ENCODE measurements around the gene CCDC12. TPM values are rescaled to one million over a fixed set of nuclear protein-coding genes. Genes with fewer than 3 reads are reported as not detected.

CCDC12 gene
- total and polyA plus RNA-seq, 9 of the 15 experiments (the other 6 are each of a cell fraction or from before 2014, with no cell fraction given) = 8.9 to 201 (median 86.9) TPM

DNA sequence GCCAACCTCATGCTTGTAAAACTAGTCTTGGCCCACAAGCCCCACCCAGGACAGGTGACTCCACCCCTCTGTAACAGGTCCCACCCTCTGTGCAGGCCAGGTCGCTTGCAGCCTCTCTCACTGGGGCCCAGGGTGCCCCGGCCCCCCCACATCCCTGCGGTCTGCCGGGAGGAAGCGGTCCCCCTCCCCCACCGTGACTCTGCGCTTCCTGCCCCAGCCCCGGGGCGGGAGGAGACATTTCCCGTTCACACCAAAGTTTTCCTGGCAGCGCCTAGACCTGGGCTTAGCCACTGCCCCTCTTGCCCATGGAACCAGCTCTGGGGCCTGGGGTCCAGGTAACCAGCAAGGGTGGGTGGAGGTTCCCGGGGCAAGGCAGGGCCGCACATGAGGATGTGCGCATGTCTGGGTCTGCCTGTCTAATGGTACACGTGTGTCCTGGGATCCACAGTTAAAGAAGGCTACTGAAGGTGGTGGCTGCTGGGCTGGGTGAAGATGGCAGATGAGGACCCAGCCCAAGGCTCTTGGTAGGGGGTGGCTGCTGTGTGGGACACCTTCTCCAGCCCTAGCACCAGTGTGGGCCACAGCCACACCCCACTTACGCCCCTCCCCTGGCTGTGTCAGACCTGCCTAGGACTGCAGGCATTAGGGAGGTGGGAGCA is 11.3 kb upstream of the CCDC12 start (continued):
- TF ChIP-seq, protein P1, sequence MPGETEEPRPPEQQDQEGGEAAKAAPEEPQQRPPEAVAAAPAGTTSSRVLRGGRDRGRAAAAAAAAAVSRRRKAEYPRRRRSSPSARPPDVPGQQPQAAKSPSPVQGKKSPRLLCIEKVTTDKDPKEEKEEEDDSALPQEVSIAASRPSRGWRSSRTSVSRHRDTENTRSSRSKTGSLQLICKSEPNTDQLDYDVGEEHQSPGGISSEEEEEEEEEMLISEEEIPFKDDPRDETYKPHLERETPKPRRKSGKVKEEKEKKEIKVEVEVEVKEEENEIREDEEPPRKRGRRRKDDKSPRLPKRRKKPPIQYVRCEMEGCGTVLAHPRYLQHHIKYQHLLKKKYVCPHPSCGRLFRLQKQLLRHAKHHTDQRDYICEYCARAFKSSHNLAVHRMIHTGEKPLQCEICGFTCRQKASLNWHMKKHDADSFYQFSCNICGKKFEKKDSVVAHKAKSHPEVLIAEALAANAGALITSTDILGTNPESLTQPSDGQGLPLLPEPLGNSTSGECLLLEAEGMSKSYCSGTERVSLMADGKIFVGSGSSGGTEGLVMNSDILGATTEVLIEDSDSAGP (CRISPR knock-in tag; IDR thresholded peaks at IDR 0.05) = peak; percentile 75
- TF ChIP-seq ZNF253 (CRISPR knock-in tag; conservative IDR thresholded peaks at IDR 0.05) = no peak
- TF ChIP-seq, protein P2, sequence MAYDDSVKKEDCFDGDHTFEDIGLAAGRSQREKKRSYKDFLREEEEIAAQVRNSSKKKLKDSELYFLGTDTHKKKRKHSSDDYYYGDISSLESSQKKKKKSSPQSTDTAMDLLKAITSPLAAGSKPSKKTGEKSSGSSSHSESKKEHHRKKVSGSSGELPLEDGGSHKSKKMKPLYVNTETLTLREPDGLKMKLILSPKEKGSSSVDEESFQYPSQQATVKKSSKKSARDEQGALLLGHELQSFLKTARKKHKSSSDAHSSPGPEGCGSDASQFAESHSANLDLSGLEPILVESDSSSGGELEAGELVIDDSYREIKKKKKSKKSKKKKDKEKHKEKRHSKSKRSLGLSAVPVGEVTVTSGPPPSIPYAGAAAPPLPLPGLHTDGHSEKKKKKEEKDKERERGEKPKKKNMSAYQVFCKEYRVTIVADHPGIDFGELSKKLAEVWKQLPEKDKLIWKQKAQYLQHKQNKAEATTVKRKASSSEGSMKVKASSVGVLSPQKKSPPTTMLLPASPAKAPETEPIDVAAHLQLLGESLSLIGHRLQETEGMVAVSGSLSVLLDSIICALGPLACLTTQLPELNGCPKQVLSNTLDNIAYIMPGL (CRISPR knock-in tag; IDR thresholded peaks at IDR 0.05) = no peak; the same call in 1 of the 2 replicates
- peak; percentile 74 for TF ChIP-seq SPI1 (IDR thresholded peaks at IDR 0.05; ENCODE audit: borderline replicate concordance, low read depth, low read length)
- TF ChIP-seq ZNF184 (CRISPR knock-in tag; IDR thresholded peaks at IDR 0.05) = no peak
- TF ChIP-seq NRF1 (conservative IDR thresholded peaks at IDR 0.05 in 1 of 2, IDR thresholded peaks at IDR 0.05 in 1 of 2) = peak; percentile 88 to 91
- peak; percentile 77; the same call in 1 of the 2 replicates for TF ChIP-seq ZNF695 (CRISPR knock-in tag; IDR thresholded peaks at IDR 0.05)
- peak; percentile 66; the same call in 1 of the 2 replicates for TF ChIP-seq RB1 (IDR thresholded peaks at IDR 0.05; ENCODE audit: low read depth)
- TF ChIP-seq NEUROD1 (IDR thresholded peaks at IDR 0.05; ENCODE audit: borderline replicate concordance, low read depth, low read length, partially characterized antibody) = peak; percentile 95
- TF ChIP-seq ZNF717 (CRISPR knock-in tag; IDR thresholded peaks at IDR 0.05) = no peak
- peak; percentile 82 for TF ChIP-seq NCOA1 (IDR thresholded peaks at IDR 0.05; ENCODE audit: low read depth)
- TF ChIP-seq PCBP2 (IDR thresholded peaks at IDR 0.05; ENCODE audit: low read depth, low read length, poor library complexity, severe bottlenecking) = no peak
- TF ChIP-seq ZNF23 (CRISPR knock-in tag; IDR thresholded peaks at IDR 0.05) = no peak
- peak; percentile 88 for TF ChIP-seq POLR2A (conservative IDR thresholded peaks at IDR 0.05)
- peak; percentile 71; the same call in 1 of the 2 replicates for TF ChIP-seq CREM (IDR thresholded peaks at IDR 0.05; ENCODE audit: low read depth)
